AG08396 (cell line): Measurements from ENCODE around the gene HSD3B7.

Experiments
- DNase-seq: peaks from one replicate; pipeline ENCODE4 v3.0.0; 2012; ENCODE audit warnings: low spot score, mixed read lengths

Gene HSD3B7

DNA sequence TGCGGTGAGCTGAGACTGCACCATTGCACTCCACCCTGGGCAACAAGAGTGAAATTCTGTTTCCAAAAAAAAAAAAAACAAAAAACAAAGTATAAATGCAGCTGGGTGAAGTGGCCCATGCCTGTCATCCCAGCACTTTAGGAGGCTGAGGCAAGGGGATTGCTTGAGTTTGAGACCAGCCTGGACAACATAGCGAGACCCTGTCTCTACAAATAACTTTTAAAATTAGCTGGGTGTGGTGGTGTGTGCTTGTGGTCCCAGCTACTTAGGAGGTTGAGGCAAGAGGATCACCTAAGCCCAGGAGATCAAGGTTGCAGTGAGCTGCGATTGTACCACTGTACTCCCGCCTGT, 38.2 kb downstream of the HSD3B7 start:
- DNase-seq, result no peak

GRCh38 chr16:31023627-31024226, 38.7 kb downstream of the HSD3B7 start:
- no peak for DNase-seq

- no peak for DNase-seq
These were observed 40.3 kb downstream of the HSD3B7 start for GRCh38 chr16:31025339-31025738.

DNA sequence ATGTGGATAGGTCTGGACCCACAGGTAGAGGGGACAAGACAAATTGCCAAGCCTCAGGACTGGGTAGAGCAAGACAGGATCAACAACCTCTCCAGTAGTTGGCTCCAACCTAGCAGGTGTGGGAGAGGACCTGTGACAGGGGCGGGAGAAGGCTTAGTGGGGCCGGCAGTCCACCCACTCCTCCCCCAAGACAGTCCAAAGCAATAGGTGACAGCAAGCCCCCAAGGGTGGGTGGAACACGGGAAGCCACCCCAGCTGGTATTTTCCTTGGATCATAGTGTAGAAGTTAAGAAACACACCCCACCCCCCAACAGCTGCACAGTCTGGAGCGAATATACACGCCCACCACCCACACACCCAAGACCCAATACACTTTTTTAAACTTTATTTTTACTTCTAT, 44.3 kb downstream of the HSD3B7 start:
- no peak for DNase-seq

DNA sequence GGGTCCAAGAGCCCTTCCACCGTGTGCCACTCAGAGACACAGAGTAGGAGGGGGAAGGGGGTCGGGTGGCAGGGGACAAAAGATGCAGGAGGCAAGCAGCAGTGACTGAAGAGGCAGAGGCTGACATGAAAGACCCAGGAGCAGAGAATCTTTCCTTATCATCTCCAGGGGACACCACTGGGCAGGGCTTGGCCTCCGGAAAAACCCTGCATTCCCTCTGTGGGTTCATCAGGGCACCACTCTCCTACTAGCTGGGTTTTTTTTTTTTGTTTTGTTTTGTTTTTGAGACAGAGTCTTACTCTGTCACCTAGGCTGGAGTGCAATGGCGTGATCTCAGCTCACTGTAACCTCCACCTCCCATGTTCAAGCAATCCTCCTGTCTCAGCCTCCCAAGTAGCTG, 46.3 kb downstream of the HSD3B7 start:
- no peak for DNase-seq

DNA sequence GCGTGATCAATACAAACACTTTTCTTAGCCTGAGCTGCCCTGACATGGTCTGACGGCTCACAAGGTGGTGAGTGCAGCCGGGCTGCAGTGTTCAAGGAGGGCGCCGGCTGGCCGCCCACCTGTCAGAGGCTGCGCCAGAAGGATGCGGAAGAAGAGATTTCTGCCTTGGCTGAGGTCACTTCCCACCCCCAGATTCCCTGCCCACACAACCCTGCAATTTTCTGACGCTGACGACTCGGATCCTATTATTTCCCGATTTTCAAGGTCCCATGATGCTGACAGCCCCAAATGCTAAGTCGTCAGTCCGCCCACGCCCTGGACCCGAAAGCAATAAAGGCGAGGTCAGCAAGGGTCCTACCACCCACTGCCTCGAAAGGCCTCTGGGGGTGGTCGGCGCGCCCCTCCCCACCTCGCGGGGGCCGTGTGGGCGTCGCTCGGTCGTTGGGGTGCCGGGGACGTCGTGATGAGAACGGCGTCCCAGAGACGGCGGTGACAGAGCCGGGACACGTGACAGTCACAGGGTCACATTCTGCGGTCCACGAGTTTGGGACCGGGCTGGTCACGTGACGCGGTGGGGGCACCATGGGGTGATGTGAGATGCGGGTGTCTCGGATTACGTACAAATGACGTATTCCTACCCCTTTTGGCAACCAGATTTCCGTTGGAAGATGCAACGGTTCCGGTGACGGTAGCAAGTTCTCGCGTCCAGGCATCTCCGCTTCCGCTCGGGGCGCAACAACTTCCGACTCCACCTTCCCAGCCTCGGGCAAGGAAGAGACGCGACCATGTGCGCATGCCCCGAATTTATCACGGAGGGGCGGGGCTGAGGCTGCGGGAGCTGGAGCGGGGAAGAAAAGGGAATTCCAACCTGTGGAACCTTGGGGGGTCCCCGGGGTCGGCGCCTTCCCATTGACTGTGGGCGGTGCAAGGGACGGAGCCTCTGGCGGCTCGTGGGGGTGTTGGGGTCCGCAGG, 48.0 kb downstream of the HSD3B7 start, which contains the start of gene STX4:
Gene STX4, plus strand, starts transcription at position 823 of the 973 bp plus-strand sequence. CDS start 248 bp downstream, outside the sequence.
- peak; percentile 95 for DNase-seq

DNA sequence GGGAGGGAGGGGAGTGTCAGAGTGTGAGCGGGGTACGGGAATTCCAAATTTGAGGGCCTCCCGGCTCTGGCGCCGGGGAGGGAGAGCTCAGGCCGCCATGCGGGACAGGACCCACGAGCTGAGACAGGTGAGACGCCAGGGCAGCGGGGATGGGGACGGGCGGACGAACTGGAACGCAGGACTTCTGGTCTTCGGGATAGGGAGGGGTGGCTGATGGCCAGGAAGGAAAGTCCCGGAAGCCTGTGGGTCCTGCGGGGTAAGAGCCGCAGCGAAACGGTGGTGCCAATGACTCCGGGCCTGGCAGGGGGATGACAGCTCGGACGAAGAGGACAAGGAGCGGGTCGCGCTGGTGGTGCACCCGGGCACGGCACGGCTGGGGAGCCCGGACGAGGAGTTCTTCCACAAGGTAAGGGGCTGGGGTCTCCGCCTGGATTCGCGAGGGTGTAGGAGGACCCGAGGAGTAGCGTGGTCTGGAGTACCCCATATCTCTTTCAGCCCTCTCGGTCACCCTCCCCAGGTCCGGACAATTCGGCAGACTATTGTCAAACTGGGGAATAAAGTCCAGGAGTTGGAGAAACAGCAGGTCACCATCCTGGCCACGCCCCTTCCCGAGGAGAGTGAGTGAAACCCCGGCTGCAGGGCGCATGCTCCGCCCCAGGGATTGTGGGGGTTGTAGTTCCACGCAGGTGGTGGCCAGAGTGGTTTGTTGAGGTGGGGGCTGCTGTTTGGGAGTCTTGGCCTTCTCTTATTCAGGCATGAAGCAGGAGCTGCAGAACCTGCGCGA, 48.9 kb downstream of the HSD3B7 start:
- DNase-seq, result peak; percentile 98

- no peak for DNase-seq
These were observed 51.7 kb downstream of the HSD3B7 start for GRCh38 chr16:31036691-31037090.
